GM08714 (cell line): ENCODE measurements around the gene STKLD1.
A peak's percentile ranks its signal among the peaks of the same experiment; 100 is the strongest.

Source experiments
- H3K4me3 ChIP-seq: fragments of 200-500 bp; sonication (Bioruptor generic); 2 replicates; pipeline ENCODE4 v1.5.1; 2014; ENCODE audit warnings: mild to moderate bottlenecking, low read length, inconsistent platforms
- ZNF274 ChIP-seq: IDR thresholded peaks from 2 replicates; pipeline ENCODE4 v1.6.1; 2012; ENCODE audit warnings: mild to moderate bottlenecking, low read depth, low read length

STKLD1 gene

DNA sequence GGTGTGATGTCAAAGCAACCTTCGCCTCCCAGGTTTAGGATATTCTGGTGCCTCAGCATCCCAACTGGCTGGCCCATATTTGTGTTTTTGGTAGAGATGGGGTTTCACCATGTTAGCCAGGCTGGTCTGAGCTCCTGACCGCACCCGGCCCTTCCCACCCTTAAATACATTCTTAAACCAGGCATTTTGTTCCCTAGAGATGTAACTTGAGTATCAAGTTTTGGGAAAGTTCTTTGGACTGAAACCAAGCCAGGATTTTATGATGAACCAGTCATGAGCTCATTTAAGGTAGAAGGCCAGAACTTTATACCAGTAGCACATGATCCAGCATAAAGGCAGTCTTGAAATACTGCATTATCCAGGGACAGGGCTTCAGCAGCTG, 24.6 kb upstream of the STKLD1 start:
- no peak overlapping the region for H3K4me3 ChIP-seq
- TF ChIP-seq ZNF274, result no peak

DNA sequence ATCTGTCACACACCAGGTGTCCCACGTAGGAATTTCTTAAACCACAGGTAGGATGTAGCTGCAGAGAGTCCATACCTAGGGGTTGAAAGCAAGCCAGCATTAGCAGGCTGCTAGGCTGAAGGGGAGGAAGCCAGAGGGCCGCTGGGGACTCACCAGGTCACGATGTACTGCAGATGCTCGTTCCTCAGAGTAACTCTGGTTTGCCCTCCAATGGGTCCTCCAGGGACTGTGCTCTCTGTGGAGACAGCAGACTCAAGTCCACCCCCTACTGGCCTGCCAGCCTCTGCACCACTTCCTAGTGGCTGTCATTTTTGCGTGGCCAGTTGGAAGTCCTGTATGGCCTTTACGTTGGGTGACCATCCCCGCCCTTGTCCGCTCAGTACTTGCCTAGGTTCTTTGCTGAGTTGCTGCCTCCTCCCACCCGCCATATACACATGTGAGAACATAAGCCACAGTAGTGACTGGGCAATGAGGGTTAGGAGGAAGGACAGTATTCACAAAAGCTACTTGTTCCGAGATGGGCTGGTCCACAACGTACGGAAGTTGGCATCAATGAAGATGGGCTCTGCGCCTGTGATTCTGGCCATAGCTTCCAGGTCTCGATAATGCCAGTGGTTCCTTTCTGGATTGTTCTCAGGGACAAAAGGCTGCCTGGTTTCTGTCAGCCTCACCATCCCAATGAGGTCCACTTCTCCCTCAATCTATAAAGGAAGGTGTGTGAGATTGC, 24.1 kb upstream of the STKLD1 start:
- TF ChIP-seq ZNF274, result no peak
- H3K4me3 ChIP-seq, result no peak overlapping the region

DNA sequence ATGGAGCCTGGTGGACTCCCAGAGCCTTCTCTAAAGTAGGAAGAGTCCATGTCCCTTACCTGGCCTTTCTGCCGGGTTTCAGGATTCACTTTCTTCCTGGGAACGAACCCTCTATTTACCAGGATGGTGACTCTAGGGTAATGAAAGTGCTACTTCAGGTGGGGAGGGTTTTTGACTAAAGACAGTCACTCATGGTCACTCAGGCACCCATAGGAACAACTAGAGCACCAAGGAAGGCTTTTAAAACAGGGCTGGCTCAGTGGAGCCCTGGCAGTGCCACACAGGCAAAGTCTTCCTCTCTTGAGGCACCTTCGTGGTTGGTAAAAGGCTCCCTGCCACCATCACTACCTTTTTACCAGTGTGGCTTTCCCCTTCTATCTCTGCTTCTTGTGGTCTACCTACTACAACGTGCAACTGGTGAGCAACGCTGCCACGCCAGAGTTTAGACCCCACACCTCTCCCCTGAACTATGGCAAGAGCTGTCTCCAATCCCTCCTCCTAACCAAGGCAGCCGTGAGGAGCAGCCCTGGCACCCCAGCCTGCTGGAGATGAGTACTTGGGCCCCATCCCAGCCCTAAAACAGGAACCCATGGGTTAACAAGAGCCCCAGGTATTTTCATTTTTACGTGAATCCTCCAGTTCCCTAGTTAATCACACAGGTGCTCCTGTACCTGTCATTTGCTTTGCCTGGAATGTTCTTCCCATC, 23.4 kb upstream of the STKLD1 start:
- no peak for TF ChIP-seq ZNF274
- no peak overlapping the region for H3K4me3 ChIP-seq

DNA sequence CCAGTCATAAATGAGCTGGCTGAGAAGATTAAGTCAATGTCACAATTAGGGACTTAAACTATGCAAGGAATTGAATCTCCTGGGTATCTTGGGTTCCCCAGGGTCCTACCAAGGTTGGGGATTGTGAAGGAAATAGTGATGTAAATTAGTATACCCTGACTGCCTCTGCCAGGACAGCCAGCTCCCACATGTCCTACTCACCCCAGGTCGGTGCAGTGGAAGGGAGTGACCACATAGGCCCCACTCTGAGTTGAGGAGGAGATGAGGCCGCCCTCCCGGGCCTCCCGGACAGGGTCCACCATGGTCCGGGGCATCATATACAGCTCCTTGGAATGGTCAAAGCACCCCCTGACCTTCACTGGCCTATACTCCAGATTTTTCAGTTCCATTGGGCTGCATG, 22.6 kb upstream of the STKLD1 start:
- no peak for TF ChIP-seq ZNF274
- no peak overlapping the region for H3K4me3 ChIP-seq

DNA sequence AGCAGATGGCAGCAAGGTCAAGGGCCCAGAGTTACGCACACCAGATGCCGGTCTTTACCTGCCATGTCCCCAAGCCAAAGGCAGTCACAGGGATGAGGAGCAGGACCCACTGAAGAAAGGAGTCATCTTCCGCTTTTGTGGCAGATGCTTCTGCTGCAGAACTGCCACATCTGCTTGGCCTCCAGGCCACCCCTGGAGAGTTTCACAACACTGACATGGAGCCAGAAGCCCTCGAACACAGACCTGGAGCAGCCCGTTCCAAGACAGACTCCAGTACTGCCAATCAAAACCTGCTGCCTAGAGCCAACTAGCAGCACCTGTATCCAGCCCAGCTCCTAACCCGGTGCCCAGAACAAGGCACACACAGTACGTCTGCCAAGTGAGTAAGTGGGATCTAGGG, 21.4 kb upstream of the STKLD1 start:
- no peak for TF ChIP-seq ZNF274
- H3K4me3 ChIP-seq, result no peak overlapping the region

DNA sequence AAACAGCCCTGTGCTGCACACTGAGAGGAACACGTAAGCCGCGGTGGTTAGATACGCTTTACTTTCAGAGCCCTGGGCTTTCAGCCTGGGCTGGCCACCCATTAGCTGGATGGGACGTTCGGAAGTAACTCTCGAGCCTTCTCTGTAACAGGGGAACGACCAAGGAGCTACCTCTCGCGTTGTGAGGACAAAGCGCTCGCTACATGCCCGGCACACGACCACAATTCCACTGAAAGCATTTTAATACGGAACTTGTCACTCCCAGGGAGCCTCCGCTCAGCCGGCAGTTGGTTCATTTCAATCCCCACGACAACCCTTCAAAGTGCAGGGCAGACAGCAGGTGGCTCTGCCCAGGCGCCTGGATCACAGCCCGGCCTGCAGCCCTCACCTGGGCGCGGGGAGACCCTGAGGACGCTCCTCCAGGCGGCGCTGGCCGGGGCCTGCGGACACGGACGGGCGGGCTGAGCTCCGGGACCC, 20.2 kb upstream of the STKLD1 start:
- TF ChIP-seq ZNF274, result no peak
- H3K4me3 ChIP-seq, result peak overlapping the region; percentile 82

DNA sequence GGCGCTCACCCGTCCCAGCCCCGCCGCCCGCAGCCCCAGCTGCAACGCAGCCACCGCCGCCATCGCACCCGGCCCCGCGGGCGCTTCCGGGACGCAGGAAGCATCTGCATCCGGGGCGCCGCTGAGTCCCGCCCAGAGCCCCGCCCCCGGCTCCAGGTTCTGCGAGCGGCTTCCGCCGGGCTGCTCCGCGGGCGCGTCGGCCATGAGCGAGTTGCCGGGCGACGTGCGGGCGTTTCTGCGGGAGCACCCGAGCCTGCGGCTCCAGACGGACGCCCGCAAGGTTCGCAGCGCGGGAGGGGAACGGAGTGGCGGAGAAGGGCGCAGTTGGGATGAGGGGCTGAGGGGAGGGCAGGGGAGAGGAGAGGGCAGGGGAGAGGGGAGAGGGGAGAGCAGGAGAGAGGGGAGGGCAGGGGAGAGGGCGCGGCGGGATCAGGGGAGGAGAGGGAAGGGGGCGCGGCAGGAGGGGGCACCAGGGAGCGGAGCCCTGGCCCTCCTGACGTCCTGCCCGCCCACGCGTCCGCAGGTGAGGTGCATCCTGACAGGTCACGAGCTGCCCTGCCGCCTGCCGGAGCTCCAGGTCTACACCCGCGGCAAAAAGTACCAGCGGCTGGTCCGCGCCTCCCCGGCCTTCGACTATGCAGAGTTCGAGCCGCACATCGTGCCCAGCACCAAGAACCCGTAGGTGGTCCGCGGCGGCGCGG, 19.6 kb upstream of the STKLD1 start, which contains the start of the genes SURF1 and SURF2:
Gene SURF1, minus strand, starts transcription at position 97 of the 701 bp plus-strand sequence. Its CDS starts 34 bp downstream, at position 63.
Gene SURF2, plus strand, starts transcription at position 160 of the 701 bp plus-strand sequence. Its CDS starts 43 bp downstream, at position 203.
- no peak for TF ChIP-seq ZNF274
- H3K4me3 ChIP-seq, result peak within 1 kb of the TSS; percentile 82

DNA sequence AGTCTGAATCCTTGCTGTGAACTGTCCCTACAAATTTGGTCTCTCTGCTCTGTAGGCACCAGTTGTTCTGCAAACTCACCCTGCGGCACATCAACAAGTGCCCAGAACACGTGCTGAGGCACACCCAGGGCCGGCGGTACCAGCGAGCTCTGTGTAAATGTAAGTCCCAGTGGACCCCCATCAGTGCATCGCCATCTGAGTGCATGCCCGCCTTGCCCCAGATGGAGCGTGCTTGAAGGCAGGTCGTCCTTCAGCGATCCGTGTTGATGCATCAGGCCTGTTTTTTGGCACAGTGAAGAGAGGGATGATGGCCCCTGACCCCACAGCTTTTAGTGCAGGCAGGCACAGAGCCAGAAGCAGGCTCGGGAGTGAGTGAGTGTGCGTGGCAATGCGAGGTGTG, 18.5 kb upstream of the STKLD1 start:
- H3K4me3 ChIP-seq, result no peak overlapping the region; the same call in 1 of the 2 replicates

DNA sequence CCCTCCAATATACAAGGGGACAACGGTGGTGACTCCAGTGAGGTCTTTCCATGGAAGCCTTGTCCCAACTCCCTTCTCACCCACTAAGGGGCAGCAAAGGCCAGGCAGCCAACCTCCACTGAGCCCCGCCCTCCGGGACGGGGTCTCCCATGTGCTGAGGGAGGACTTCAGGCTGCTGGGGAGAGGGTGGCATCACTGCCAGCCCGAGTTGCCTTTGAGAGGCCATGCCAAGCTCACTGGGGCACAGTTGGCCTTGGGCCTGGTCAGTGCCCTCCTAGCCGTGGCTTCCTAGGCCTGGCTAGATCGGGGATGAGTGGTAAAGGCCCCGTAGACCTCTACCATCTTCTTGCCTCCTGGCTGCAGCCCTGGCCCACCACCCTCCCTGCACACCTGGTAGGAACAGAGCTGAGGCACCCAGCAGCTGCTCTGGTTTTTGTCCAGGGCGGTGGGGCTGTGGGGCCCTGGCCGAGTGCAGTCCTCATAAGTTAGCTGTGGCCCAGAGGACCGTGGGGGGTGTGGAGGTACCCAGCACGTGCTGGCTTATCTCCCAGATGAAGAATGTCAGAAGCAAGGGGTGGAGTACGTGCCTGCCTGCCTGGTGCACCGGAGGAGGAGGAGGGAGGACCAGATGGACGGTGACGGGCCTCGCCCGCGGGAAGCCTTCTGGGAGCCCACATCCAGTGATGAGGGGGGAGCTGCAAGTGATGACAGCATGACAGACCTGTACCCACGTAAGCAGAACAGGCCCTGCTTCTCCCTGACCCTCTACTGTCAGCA, 16.6 kb upstream of the STKLD1 start:
- no peak for TF ChIP-seq ZNF274
- H3K4me3 ChIP-seq, result no peak overlapping the region

More for the DNA sequence above, 18.5 kb upstream of the STKLD1 start:
- TF ChIP-seq ZNF274, result no peak

DNA sequence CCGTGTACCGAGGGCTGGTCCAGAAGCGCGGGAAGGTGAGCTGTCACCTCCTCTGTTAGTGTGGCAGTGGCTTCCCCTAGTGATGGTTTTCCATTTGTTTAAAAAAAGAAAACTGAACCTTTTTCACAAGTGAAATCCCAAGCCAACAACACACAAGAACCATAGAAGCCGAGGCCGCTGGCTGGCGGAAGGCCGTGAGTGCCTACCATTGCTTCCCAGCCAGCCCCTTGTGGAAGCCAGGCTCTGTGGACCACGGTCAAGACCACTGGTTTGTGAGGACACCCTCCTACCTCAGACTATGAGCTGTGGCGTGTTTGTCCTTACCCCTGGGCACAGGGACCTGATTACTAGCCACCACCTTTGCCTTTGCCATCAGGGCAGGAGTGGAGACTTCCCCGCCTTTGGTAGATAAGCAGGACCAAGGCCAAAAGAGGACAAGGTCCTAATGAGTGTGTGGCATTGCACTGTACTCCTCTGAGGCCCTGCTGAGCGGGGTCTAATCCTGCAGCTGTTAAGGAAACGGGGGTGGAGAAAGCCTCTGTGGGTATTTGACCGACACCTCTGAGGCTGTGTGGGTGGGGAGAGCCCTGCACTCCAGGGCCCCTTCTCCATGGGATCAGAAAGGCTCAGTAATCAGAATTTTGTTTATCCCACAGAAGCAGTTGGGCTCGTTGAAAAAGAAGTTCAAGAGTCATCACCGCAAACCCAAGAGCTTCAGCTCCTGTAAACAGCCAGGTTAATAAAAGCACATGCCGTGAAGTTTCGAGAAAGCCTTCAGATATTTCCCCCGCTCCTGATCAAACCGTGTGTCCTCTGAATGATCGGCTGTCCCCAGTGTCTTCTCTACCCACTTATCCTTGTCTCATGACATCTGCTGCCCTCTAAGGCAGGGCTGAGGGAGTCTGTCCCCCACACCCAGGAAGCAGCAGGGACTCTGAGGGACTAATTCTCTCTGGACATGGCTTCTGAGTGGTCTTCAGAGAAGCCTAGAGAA, 15.5 kb upstream of the STKLD1 start:
- H3K4me3 ChIP-seq, result no peak overlapping the region
- no peak for TF ChIP-seq ZNF274

DNA sequence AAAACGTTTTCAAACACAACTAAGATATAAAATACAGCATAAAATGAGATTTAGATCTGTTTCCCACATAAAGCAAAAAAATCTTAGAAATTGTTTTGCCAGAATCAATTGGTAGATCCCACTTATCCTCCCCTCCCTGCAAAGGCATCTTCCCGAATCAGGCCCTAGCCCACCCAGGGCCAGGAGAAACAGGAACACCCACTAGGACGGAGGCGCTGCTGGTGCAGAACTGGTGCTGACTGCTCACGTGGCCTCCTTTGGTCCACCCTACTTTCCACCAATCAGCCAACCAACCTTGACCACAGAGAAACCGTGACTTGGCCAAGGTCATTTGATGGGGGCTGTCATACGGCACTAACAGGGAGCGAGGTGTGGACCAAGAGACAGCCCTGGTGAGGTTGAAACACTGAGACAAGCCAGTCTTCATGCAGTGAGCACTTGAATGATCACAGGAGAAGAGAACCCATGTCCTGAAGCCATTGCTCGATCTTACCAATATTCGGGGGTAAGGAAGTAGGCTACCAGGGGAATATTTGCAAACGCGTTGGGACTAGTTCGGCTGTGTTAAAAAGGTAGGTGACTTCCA, 14.6 kb upstream of the STKLD1 start:
- no peak for TF ChIP-seq ZNF274
- no peak overlapping the region for H3K4me3 ChIP-seq

DNA sequence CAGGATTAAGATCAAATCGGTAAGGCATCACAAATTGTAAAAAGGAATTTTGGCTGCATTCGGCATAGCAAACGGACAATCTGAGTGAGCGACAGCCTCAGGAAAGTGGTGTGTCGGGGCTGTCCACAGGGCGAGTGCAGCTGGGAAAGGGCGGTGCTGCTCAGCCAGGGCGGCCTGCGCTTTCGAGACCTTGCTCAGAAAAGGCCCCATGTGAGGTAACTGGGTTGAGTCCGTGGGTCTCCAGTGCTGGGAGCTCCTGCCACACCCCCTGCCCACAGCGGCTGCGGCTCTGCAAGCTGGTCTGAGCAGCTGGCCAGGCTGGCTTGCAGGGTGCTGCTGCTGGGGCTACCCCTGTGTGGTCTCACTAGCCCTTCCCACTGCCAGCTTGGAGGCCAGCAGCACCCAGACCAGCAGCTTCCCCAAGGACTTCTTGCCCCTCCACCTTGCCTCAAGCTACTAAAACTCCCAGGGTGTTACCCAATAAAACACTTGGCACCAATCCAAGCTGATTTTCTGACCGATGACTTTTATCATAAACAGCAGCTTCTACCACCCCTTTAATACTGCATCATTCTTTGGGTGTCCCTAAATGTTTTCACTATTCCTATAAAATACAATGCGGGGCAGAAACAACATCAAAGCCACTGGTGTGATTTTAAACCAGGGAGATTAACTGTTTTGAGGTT, 13.7 kb upstream of the STKLD1 start:
- TF ChIP-seq ZNF274, result no peak
- H3K4me3 ChIP-seq, result no peak overlapping the region

DNA sequence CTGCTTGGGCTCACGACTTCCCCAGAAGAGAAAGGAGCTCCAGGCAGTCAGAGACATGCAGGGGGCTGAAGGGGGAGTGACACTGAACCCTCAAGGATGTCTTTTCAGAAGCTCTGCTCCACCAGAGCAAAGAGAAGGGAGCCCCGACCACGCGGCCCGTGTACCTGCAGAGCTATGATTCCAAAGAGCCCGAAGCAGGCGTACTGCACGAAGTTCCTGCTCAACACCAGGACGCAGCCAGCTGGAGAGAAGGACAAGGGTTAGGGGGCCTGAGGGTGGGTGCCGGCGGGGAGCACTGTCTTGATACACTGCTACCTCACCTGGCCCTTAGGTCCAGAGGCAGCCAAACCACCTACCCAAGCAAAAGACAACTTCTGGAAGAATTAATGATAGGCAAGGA, 9.7 kb upstream of the STKLD1 start:
- H3K4me3 ChIP-seq, result no peak overlapping the region
- TF ChIP-seq ZNF274, result no peak
